HG03457 (cell line): ENCODE data around the gene TMEM11.
"Not testable (repeated sequence)": the region's sequence is repeated elsewhere in the genome, so short reads cannot be mapped to it uniquely, and the experiment has no call there.

Experiments
- ATAC-seq: cut with Tn5 transposase; IDR thresholded peaks from one replicate; pipeline ENCODE4 v1.9.1; 2021; ENCODE audit warnings: moderate number of reproducible peaks; ENCODE audit not compliant: unreplicated experiment

Gene TMEM11

DNA sequence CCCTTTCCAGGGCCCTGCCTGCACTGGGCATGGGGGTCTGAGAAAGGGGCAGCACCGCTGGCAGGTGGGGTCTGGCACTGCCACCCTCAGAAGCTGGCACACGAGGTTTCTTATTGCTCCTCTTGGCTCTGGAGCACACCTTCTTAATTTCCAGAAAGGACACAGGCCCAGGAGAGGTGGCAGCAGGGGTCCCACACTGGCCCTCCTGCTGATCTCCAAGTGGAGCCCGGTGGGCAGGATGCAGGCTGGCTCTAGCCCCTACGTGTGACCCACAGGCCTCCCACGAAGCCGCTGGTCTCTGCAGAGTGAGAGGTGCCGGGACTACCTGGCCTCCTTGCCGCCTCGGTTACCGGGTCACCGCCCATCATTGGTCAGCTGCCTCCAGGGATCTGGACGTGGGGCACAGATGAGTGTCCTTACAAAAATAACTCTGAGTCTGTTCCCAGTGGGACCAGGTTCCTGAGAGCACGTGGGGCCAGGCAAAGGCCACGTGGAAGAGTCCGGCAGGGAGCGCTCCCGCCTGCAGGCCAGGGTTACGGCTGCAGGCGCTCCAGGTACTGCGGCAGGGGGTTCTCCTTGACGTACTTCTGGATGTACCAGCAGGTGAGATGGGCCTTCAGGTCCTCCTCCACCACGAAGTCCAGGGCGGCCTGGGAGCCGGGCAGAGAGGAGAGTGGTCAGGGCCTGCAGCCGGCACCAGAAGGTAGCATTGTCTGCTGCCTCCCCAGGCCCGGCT is 29.0 kb upstream of the TMEM11 start:
- ATAC-seq, result no peak

DNA sequence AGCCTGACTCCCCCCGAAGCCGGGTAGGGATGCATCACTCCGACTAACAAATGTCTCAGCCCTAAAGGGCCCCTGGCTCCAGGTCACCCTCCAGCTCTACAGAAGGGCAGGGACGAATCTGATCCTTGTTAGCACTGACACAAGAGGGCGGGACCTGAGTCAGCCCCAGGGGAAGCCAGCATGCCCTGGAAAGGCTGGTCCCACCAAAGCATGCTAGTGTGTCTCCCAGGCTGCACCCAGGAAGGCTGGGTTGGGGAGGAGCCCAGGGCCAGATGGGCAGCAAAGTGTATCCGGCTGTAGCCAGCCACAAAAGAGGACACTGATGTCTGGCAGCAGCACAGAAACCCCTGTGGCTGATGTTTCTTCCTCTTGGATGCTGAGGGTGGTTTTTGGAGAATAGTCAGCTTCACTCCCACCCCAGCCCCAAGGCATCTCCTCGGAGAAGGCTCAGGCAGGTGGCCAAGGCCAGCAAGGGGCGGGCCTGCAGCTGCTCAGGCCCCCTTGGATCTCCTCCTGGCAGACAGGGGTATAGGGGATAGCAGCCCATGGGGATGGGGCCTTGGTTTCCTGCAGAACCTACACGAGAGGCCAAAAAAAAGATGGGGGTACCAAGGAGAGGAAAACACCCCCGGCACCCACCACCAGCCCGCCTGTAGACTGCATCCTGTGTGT is 28.2 kb upstream of the TMEM11 start:
- no peak for ATAC-seq

DNA sequence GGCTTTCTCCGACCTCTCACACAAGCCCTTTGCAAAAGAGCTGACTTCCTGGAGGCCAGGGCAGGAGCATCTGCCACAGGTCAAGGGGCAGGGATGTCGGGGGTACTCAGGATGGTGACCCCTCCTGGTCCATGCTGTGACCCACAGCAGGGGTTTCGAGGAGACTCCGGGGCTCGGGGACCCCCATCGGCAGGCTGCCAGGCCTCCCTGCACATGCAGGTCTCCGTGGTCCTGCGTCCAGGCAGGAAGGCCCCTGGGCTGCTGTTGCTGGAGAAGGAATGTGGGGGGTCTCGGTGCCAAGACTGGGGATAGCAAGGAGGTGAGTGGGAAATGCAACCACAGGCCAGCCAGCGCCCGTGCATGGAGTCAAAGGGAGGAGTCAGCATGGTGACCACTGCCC is 27.6 kb upstream of the TMEM11 start:
- ATAC-seq, result no peak

DNA sequence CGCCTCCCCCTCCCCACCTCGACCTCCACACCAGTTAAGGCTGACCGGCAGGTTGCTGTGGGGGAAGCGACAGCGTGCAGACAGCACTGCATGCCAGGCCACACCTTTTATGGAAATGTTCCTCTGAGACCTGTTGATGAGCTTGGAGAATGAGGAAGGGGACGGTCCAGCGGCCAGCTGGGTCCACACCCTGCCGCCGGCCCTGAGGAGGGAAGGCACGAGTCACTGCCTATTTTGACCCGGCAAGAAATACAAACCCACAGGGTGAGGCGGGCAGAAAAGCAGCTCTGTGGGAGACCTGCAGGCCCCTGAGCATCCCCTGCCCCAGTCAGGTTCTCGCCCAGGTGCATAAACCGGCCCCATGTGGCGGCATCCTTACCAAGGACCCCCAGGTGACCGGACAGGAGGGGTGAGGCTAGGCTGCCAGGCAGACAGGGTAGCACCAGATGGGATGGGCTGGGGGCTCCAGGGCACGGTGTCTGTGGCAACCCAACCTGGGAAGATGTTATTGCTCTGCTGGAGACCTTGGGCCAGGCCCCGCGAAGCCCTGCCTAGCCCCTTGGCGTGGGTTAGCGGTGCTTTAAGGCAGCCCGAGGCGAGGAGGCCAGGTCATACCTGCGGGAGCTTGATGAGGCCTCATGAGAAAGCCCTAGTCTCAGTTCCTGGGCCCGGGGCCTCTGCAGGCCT is 26.6 kb upstream of the TMEM11 start:
- ATAC-seq, result no peak

DNA sequence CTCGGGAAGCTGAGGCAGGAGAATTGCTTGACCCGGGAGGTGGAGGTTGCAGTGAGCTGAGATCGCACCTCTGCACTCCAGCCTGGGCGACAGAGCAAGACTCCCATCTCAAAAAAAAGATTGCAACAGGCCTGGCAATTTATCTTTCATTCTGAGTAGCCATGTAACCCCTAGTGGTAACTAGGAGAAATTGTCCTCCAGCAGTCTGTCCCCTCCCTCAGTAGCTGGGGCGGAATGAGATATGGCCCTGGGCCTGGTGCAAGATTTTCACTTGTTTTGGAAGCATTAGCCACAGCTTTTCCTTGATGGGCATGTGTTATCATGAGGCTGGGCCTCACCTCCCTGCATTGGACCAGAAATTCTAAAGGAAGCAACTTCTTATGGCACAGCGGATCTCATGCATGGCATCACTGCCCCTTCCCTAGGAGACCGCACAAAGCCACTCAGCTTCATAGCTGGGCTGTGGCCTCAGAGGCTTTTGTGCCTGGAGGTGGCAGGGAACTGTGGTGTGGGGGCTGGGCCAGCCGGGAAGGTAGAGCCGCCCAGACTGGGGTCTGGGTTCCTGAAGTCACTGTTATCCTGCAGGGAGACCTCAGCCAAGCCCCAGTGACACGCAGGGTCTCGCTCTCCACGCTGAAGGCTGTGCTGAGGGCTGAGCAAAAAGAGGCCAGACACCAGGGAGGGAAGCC is 25.9 kb upstream of the TMEM11 start:
- no peak for ATAC-seq

DNA sequence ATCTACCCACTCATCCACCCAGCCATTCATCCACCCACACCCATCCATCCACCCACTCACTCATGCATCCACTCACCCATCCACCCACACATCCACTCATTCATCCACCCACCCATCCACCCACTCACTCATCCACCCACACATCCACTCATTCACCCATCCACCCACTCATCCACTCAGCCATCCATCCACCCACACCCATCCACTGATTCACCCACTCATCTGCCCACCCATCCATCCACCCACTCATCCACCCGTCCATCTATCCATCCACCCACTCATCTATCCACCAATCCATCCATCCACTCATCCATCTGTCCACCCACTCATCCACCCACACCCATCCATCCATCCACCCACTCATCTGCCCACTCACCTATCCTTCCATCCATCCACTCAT is 22.0 kb upstream of the TMEM11 start:
- no peak for ATAC-seq

DNA sequence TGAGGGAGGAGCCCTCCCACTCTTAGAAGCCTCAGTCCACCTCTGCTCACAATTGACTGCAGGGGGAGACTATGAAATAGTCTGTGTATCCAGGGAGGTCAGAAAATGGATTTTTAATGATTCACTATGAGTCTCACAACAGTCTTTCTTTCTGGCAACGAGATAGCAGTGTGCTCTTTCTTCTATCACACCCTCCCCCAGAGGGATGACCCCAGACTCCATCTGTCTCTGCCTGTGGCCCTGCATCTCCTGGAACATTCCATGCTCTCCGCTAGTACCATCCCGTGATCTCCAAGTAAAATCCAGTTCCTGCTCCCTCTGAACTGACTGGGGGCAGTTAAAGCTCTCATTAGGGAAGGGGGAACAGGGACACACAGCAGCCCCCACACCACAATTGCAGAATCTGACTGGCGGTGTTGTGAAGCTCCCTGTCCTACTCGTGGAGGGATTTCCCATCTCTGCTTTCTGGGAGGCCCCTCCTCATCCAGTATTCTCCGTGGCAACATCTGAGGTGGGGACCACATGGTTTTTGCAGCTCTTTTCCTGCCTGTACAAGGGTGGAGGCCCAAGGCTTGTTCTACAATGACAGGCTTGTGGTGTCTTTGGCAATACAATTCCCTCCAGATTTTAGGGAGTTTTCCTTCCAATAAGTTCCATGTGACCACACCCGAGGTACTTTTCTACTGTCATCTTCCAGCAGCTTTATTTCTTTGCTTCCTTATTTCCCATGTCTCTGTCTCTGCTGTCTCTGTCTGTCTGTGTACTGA is 19.8 kb upstream of the TMEM11 start:
- ATAC-seq, result no peak

DNA sequence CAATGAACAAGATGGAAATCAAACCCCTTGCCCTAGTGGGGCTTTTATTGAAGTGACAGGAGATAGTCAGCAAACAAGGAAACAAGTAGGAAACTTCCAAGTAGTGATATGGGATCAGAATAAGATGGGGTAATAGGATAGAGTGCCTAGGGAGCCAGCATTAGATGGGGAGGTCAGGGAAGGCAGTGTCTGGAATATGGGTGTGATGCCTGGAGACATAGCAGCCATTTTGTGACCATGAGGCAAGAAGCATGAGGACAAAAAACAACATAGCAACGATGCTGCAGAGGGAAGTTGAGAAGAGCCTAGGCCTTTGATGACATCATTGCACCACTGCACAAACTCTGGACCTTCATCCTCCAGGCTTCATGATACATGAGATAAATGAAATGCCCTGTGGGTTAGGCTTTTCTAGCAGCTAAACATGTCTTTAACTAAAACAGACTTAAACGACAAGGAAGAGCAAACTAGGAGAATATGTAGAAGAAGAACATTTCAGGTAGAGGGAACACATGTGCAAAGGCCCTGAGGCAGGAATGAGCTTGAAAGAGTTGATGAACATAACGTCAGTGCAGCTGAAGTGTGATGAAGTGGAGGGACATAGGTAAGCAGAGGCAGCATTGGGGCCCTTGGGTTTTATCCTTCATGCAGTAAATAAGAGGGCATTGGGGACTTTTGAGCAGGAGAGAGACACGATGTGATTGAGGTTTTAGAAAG is 18.2 kb upstream of the TMEM11 start:
- ATAC-seq, result no peak

DNA sequence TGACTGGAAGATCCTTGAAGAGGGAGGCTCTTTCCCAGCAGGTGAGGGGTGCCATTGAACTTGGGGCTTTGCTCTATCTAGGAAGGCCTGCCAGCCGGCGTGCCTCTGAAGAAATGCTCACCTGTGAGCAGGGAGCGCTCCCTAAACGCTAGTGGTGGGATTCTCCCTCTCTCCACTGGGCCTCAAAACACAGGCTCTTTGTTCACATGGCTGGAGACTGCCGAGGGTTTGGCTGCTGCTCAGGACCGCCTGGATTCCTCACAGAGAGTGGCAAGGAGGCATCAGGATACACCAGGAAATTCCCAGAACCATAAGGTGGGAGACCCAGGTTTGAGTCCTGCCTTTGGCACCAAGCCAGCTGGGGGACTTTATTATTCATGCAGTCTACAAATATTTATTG is 17.6 kb upstream of the TMEM11 start:
- ATAC-seq, result no peak

DNA sequence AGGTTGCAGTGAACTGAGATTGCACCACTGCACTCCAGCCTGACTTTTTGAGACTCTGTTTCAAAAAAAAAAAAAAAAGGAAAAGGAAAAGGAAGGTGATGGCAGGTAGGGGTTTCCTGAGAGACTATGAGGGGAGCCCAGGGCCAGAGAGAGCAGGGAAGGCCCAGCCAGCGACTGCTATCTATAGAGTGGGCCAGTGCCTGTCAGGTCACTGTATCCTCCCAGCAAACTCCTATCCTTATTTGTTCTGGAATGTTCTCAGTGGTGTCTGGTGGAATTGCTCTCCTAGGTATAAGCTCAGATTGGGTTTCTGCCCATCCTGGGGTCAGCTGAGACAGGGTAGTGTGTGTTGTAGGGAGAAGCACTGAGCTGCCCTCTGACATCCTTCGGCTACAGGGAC is 14.9 kb upstream of the TMEM11 start:
- ATAC-seq, result no peak

DNA sequence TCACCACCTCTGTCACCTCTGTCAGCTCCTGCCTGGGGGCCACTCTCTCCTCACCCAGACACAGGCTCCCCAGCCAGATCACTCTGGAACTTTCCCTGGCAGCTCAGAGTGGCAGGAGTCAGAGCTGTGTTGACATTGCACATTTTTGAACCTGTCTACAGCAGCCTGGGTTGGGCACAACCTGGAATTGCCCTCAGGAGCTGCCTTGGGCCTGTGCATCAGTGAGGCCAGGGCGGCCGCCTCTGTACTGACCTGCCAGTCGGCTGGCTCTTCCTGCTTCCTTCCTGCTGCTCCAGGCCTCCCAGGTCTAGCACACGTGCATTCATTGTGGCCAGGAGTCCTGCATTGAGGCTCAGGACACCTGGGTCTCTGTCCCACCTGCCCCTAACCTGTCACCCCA is 14.2 kb upstream of the TMEM11 start:
- no peak for ATAC-seq

DNA sequence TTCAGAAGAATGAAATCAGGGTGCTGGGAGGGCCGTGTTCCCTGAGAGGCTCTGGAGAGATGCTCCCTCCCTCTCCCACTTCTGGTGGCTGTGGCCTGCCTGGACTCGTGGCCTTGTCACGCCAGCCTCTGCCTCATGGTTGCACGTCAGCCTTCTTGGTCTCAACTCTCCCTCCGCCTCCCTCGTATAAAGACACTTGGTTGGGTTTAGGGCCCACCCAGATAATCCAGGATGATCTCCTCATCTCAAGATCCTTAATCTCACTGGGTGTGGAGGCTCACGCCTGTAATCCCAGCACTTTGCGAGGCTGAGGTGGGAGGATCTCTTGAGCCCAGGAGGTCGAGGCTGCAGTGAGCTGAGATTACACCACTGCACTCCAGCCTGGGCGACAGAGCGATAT is 13.3 kb upstream of the TMEM11 start:
- not testable (repeated sequence) for ATAC-seq

DNA sequence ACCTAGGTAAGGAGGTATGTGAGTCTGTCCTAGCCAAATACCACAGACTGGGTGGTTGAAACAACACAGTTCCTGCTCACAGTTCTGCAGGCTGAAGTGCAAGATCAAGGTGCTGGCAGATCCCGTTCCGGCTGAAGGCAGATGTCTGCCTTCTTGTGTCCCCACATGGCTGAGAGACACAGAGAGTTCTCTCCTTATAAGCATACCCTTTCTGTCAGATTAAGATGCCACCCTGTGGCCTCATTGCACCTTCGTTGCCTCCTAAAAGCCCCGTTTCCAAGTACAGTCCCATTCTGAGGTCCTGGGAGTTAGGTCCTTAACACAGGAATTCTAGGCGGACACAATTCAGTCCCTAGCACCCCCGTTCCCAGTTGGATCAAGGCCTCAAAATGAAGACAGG is 9.1 kb upstream of the TMEM11 start:
- no peak for ATAC-seq

DNA sequence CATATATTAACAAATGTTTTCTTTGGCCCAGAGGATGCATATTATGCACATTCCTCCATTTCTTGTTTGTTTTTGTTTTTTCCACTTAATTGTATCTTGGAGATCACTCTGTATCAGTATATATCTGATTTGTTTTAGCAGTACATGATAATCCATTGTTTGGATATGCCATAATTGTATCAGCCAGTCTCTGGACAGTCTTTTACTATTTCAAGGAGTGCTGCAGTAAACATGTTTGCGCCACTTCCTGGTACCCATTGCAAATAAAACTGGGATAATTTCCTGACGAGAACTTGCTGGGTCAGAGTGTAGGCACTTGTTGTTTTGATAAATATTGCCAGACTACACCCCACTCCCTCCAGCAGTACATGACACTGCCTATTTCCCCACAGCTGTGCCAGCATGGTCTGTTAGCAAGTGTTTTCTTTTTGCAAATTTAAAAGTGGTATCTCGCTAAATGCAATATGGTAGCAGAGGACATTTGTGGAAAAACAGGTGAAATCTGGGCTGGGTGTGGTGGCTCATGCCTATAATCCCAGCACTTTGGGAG is 4.9 kb upstream of the TMEM11 start:
- ATAC-seq, result no peak

DNA sequence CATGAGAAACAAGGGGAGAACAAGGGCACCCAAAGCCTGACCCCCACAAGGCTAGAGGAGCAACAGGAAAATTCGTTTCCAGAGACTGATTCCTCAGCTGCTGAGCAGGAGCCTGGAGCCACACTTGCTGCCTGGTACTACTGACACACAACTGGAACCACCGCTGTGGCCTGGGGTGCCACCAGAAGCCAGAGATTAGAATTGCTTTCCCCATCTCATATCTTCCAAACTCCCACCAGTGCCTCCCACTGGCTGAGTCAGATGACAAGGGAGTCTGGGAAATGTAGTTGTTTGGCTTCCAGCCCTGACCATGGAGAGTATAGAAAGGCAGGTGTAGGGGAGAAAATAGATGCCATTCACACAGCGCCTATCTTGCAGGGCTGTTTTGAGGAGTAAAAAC is 4.1 kb upstream of the TMEM11 start:
- ATAC-seq, result no peak

DNA sequence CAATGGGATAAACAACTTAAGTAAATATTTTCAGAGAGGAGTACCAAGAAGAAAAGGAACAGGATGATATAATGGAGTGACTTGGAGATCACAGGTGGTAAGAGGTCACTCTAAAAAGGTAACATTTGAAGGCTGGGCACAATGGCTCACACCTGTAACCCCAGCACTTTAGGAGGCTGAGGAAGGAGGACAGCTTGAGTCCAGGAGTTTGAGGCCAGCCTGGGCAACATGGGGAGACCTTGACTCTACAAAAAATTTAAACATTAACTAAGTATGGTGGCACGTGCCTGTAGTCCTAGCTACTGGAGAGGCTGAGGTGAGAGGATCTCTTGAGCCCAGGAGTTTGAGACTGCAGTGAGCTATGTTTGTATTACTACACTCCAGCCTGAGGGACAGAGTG is 3.4 kb upstream of the TMEM11 start:
- ATAC-seq, result no peak

DNA sequence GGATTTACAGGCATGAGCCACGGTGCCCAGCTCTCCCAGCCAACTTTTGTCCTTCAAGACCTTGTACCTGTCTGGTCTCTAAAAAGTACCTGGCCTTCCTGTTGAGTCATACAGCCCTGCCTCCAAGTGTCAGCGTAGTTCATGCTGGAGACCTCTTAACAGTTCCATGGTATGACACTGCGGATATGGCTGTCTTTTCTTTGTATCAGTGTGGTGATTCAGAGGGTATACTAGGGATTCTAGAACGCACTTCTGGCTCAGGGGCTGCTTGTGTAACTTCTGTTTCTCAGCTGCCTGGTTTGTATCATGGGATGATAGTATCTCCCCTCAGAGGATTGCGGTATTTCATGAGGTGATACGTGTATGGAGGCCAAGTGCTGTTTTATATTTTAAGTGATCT is 2.0 kb upstream of the TMEM11 start:
- no peak for ATAC-seq

DNA sequence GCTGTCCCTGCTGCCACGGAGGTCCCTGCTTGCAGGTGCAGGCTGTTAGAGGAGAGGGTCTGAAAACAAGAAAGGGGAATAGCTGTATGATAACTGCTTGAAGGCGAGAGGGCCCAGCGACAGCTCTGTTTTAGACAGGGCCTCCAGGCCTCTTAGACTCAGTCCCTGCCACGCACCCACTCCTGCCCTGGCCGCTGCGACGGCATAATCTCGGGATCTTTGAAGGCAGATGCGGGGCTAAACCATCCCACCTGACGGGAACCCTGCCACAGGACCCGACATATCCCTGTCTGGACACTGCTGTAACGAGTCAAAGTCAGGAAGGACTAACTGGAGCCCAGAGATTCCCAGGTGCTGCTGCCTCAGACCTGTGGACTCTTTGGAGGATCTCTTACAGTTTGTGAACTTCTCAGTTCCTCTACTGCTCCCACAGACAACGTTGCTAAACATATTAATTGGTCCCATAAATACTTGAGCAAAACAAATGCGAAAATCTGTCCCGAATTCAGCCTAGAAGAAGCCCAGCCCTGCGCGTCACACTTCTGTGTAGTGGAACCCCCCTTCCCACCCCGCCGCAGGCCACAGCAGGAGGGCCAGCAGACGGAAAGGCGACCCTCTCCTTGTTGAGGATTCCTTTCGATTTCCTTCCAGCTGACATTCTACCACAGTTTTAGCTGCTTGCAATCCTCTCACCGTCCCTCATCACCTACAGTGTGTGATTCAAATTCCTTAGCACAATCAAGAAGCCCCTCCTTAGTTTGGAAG is 998 bp upstream of the TMEM11 start:
- ATAC-seq, result peak; percentile 4

DNA sequence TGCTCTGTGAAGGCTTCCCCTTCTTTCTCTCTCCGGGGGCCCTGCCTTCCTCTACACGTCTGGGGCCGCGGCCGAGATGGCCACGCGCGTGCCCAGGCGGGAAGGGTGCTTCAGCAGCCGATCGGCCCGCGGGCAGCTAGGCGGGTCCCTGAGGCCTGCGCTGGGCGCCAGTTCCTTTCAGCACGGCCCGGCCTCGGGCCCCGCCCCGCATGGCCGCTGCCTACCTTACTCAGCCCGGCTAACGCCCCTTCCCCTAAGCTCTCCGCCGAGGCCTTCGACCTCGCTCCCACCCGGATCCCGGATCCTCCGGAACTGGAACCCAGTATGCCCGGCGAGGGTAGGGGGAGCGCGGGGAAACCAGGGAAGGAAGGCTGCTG is 335 bp downstream of the TMEM11 start:
- ATAC-seq, result peak; percentile 9
